Mucosa of stomach (tissue), 1 donor: ENCODE data around the gene HCRTR1.

Experiments
- H3K27me3 ChIP-seq: one replicate; pipeline ENCODE4 v1.7.0; 2013; ENCODE audit warnings: mild to moderate bottlenecking, low read length; ENCODE audit not compliant: control insufficient read depth, insufficient read depth
- H3K36me3 ChIP-seq: one replicate; pipeline ENCODE4 v1.7.0; 2013; ENCODE audit warnings: low read length; ENCODE audit not compliant: control insufficient read depth, insufficient read depth
- H3K4me1 ChIP-seq: one replicate; pipeline ENCODE4 v1.7.0; 2013; ENCODE audit warnings: mild to moderate bottlenecking, low read length; ENCODE audit not compliant: control insufficient read depth, insufficient read depth
- H3K4me3 ChIP-seq: one replicate; pipeline ENCODE4 v1.7.0; 2013; ENCODE audit warnings: low read length
- H3K9ac ChIP-seq: one replicate; pipeline ENCODE4 v1.7.0; 2013; ENCODE audit warnings: mild to moderate bottlenecking, low read length, moderate library complexity
- H3K9me3 ChIP-seq: one replicate; pipeline ENCODE4 v1.7.0; 2013; ENCODE audit warnings: mild to moderate bottlenecking, low read length, moderate library complexity; ENCODE audit not compliant: control insufficient read depth
- donor health status: Pancreatic carcinoma.

The HCRTR1 gene

GRCh38 chr1:31593770-31594632 lies 23.5 kb upstream of the HCRTR1 start:
- Histone ChIP-seq H3K36me3 (no peaks in the 10 kb centered on the region), H3K27me3 (no peaks in the 10 kb centered on the region), H3K4me1 (peaks cover 9% of the 10 kb centered on the region), H3K4me3 (no peak overlapping the region), H3K9ac (no peak overlapping the region), H3K9me3 (no peaks in the 10 kb centered on the region)

GRCh38 chr1:31595836-31596736 lies 21.4 kb upstream of the HCRTR1 start:
- no peak overlapping the region for H3K9ac ChIP-seq
- H3K4me1 ChIP-seq, result peaks cover 9% of the 10 kb centered on the region
- H3K27me3 ChIP-seq, result no peaks in the 10 kb centered on the region
- no peaks in the 10 kb centered on the region for H3K36me3 ChIP-seq
- no peaks in the 10 kb centered on the region for H3K9me3 ChIP-seq
- H3K4me3 ChIP-seq, result no peak overlapping the region

GRCh38 chr1:31596737-31597097 lies 20.8 kb upstream of the HCRTR1 start:
- Histone ChIP-seq H3K36me3 (no peaks in the 10 kb centered on the region), H3K9ac (no peak overlapping the region), H3K4me1 (peaks cover 4% of the 10 kb centered on the region), H3K9me3 (no peaks in the 10 kb centered on the region), H3K27me3 (no peaks in the 10 kb centered on the region), H3K4me3 (no peak overlapping the region)

- H3K27me3 ChIP-seq, result no peaks in the 10 kb centered on the region
These were observed 18.5 kb upstream of the HCRTR1 start for GRCh38 chr1:31598980-31599379.

GRCh38 chr1:31600641-31601040 lies 16.8 kb upstream of the HCRTR1 start:
- H3K36me3 ChIP-seq, result no peaks in the 10 kb centered on the region
- no peaks in the 10 kb centered on the region for H3K9me3 ChIP-seq
- H3K4me1 ChIP-seq, result no peaks in the 10 kb centered on the region
- H3K9ac ChIP-seq, result no peak overlapping the region
- no peak overlapping the region for H3K4me3 ChIP-seq
- H3K27me3 ChIP-seq, result no peaks in the 10 kb centered on the region

More at GRCh38 chr1:31598980-31599379, 18.5 kb upstream of the HCRTR1 start:
- H3K9ac ChIP-seq, result no peak overlapping the region
- H3K9me3 ChIP-seq, result no peaks in the 10 kb centered on the region
- no peaks in the 10 kb centered on the region for H3K36me3 ChIP-seq
- H3K4me3 ChIP-seq, result no peak overlapping the region
- no peaks in the 10 kb centered on the region for H3K4me1 ChIP-seq

GRCh38 chr1:31602081-31602480 lies 15.4 kb upstream of the HCRTR1 start:
- no peaks in the 10 kb centered on the region for H3K36me3 ChIP-seq
- no peaks in the 10 kb centered on the region for H3K9me3 ChIP-seq
- no peak overlapping the region for H3K9ac ChIP-seq
- H3K27me3 ChIP-seq, result no peaks in the 10 kb centered on the region
- H3K4me1 ChIP-seq, result no peaks in the 10 kb centered on the region
- H3K4me3 ChIP-seq, result no peak overlapping the region

- H3K4me3 ChIP-seq, result no peak overlapping the region
- no peaks in the 10 kb centered on the region for H3K9me3 ChIP-seq
- H3K9ac ChIP-seq, result no peak overlapping the region
- H3K36me3 ChIP-seq, result no peaks in the 10 kb centered on the region
- H3K4me1 ChIP-seq, result no peaks in the 10 kb centered on the region
- H3K27me3 ChIP-seq, result no peaks in the 10 kb centered on the region
These were observed 11.5 kb upstream of the HCRTR1 start for GRCh38 chr1:31605908-31606427.

GRCh38 chr1:31607360-31607759 lies 10.1 kb upstream of the HCRTR1 start:
- Histone ChIP-seq H3K9me3 (no peaks in the 10 kb centered on the region), H3K27me3 (no peaks in the 10 kb centered on the region), H3K4me1 (no peaks in the 10 kb centered on the region), H3K4me3 (no peak overlapping the region), H3K9ac (no peak overlapping the region), H3K36me3 (no peaks in the 10 kb centered on the region)

GRCh38 chr1:31609514-31610118 lies 7.9 kb upstream of the HCRTR1 start:
- Histone ChIP-seq H3K9me3 (no peaks in the 10 kb centered on the region), H3K4me1 (peaks cover 3% of the 10 kb centered on the region), H3K36me3 (no peaks in the 10 kb centered on the region), H3K27me3 (peaks cover 4% of the 10 kb centered on the region), H3K4me3 (no peak overlapping the region), H3K9ac (no peak overlapping the region)

GRCh38 chr1:31614414-31615005 lies 3.0 kb upstream of the HCRTR1 start:
- Histone ChIP-seq H3K9me3 (no peaks in the 10 kb centered on the region), H3K36me3 (no peaks in the 10 kb centered on the region), H3K4me1 (peaks cover 7% of the 10 kb centered on the region), H3K27me3 (peaks cover 45% of the 10 kb centered on the region), H3K4me3 (no peak overlapping the region), H3K9ac (no peak overlapping the region)

GRCh38 chr1:31615414-31615813 lies 2.1 kb upstream of the HCRTR1 start:
- H3K4me3 ChIP-seq, result no peak overlapping the region
- H3K9me3 ChIP-seq, result no peaks in the 10 kb centered on the region
- H3K27me3 ChIP-seq, result peaks cover 45% of the 10 kb centered on the region
- H3K9ac ChIP-seq, result no peak overlapping the region
- H3K36me3 ChIP-seq, result no peaks in the 10 kb centered on the region
- peaks cover 7% of the 10 kb centered on the region for H3K4me1 ChIP-seq
